Adrenal gland (tissue), 5 donors: Measurements from ENCODE around the gene MAP1LC3C.

ENCODE experiments used
- POLR2A ChIP-seq, 2 donors: fragments of 450-650 bp; IDR thresholded peaks; one replicate each; pipeline ENCODE4 v1.6.1; 2017; ENCODE audit warnings: antibody characterized with exemption in 2 of 2, mild to moderate bottlenecking in 2 of 2, moderate library complexity in 1 of 2
- TF ChIP-seq, protein P1 (sequence below), 6 experiments: fragments of 450-650 bp in 4 of 6; fragments of 200-600 bp in 2 of 6; sonication (generic) in 1 of 6; IDR thresholded peaks; 1 replicate in 5 of 6; 2 replicates in 1 of 6; pipeline versions ENCODE4 v1.5.1 to v1.8.0; 2016 to 2021; ENCODE audit warnings: antibody characterized with exemption in 6 of 6, mild to moderate bottlenecking in 2 of 6, moderate library complexity in 1 of 6
- donor health status: DM: no; HTN: no; CAD: no.

- TF ChIP-seq, protein P1, sequence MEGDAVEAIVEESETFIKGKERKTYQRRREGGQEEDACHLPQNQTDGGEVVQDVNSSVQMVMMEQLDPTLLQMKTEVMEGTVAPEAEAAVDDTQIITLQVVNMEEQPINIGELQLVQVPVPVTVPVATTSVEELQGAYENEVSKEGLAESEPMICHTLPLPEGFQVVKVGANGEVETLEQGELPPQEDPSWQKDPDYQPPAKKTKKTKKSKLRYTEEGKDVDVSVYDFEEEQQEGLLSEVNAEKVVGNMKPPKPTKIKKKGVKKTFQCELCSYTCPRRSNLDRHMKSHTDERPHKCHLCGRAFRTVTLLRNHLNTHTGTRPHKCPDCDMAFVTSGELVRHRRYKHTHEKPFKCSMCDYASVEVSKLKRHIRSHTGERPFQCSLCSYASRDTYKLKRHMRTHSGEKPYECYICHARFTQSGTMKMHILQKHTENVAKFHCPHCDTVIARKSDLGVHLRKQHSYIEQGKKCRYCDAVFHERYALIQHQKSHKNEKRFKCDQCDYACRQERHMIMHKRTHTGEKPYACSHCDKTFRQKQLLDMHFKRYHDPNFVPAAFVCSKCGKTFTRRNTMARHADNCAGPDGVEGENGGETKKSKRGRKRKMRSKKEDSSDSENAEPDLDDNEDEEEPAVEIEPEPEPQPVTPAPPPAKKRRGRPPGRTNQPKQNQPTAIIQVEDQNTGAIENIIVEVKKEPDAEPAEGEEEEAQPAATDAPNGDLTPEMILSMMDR (IDR thresholded peaks at IDR 0.05): no peak
- TF ChIP-seq POLR2A (IDR thresholded peaks at IDR 0.05): no peak
These were observed 4.7 kb downstream of the MAP1LC3C start for GRCh38 chr1:241994171-241994570.
